TTC549 (cell line): ENCODE data around the gene RSKR.
"Not testable (repeated sequence)": the region's sequence is repeated elsewhere in the genome, so short reads cannot be mapped to it uniquely, and the experiment has no call there.

Experiments
- FAIRE-seq: peaks from 2 replicates; lab custom pipeline; 2012; peaks lifted over from hg19 to GRCh38; lab: Jason Lieb, UNC

The RSKR gene

GRCh38 chr17:28622186-28622585 lies 8.2 kb upstream of the RSKR start:
- no peak for FAIRE-seq

GRCh38 chr17:28620010-28620409 lies 6.0 kb upstream of the RSKR start:
- no peak for FAIRE-seq

- FAIRE-seq: no peak
Observed at GRCh38 chr17:28618464-28618863, 4.5 kb upstream of the RSKR start.

GRCh38 chr17:28616281-28616680 lies 2.3 kb upstream of the RSKR start:
- no peak for FAIRE-seq

GRCh38 chr17:28615260-28615940 lies 1.4 kb upstream of the RSKR start:
- FAIRE-seq: no peak

GRCh38 chr17:28612936-28613872 lies 781 bp downstream of the RSKR start:
- no peak for FAIRE-seq

GRCh38 chr17:28612531-28612930 lies 1.5 kb downstream of the RSKR start:
- FAIRE-seq: no peak

GRCh38 chr17:28610376-28610775 lies 3.6 kb downstream of the RSKR start:
- no peak for FAIRE-seq

- not testable (repeated sequence) for FAIRE-seq
Observed at GRCh38 chr17:28604031-28604430, 10.0 kb downstream of the RSKR start.

- no peak for FAIRE-seq
Observed at GRCh38 chr17:28599311-28600184, 14.4 kb downstream of the RSKR start.

GRCh38 chr17:28598799-28599310 lies 15.1 kb downstream of the RSKR start, which contains the start of gene SPAG5:
Gene SPAG5, minus strand, starts transcription at chr17:28599025. Its CDS starts 79 bp downstream, at chr17:28598946.
- FAIRE-seq: no peak

GRCh38 chr17:28598389-28598788 lies 15.6 kb downstream of the RSKR start:
- no peak for FAIRE-seq

- no peak for FAIRE-seq
Observed at GRCh38 chr17:28597606-28598383, 16.2 kb downstream of the RSKR start.

- FAIRE-seq: no peak
Observed at GRCh38 chr17:28592260-28592659, 21.7 kb downstream of the RSKR start.

GRCh38 chr17:28585851-28586250 lies 28.1 kb downstream of the RSKR start:
- FAIRE-seq: no peak

- no peak for FAIRE-seq
Observed at GRCh38 chr17:28584434-28584833, 29.6 kb downstream of the RSKR start.

GRCh38 chr17:28582513-28582912 lies 31.5 kb downstream of the RSKR start:
- FAIRE-seq: no peak

GRCh38 chr17:28580959-28581358 lies 33.0 kb downstream of the RSKR start:
- FAIRE-seq: no peak

GRCh38 chr17:28579526-28579925 lies 34.5 kb downstream of the RSKR start:
- no peak for FAIRE-seq

- no peak for FAIRE-seq
Observed at GRCh38 chr17:28578246-28579195, 35.5 kb downstream of the RSKR start.
